Nephron (organoid): ENCODE measurements around the gene C16orf46.

ENCODE experiments used
- H3K27ac Mint-ChIP-seq, 3 experiments: 2 replicates each; pipeline ENCODE4 v1.8.0; 2020; ENCODE audit warnings: mixed read lengths in 3 of 3, mild to moderate bottlenecking in 2 of 3, moderate library complexity in 1 of 3
- H3K27me3 Mint-ChIP-seq: 2 replicates; pipeline ENCODE4 v1.8.0; 2021; ENCODE audit warnings: low read depth, mild to moderate bottlenecking, moderate library complexity, mixed read lengths
- H3K36me3 Mint-ChIP-seq: 2 replicates; pipeline ENCODE4 v1.8.0; 2020; ENCODE audit warnings: low read depth, mixed read lengths
- H3K4me1 Mint-ChIP-seq: 2 replicates; pipeline ENCODE4 v1.8.0; 2020; ENCODE audit warnings: mixed read lengths
- H3K4me3 Mint-ChIP-seq, 3 experiments: 2 replicates each; pipeline ENCODE4 v1.8.0; 2020; ENCODE audit warnings: mild to moderate bottlenecking in 3 of 3, mixed read lengths in 3 of 3, moderate library complexity in 2 of 3
- H3K9me3 Mint-ChIP-seq: 2 replicates; pipeline ENCODE4 v1.8.0; 2020; ENCODE audit warnings: mixed read lengths
- TF ChIP-seq, protein P1 (sequence below), 3 experiments: fragments of 200-600 bp; sonication (generic); IDR thresholded peaks; one replicate each; pipeline ENCODE4 v1.5.0; 2021; ENCODE audit warnings: antibody characterized with exemption in 3 of 3; ENCODE audit not compliant: unreplicated experiment in 3 of 3

The C16orf46 gene

DNA sequence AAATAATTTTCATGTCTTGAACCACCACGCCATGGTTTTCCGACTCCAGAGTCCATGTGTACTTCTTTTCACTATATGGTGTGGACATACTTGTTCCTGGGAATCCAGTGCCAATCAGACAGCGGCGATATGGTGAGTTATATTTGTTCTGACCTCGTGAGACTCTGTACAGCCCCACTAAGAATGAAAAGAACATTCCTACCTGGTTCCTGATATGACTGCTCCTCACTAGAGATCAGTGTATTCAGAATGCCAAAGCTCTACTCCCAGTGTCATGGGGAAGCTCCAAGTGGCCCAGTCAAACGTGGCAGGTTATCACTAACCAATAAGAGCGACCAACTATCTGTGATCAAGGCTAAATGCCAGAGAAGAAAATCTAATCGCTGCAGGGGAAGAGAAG is 6.1 kb downstream of the C16orf46 start:
- Mint-ChIP-seq H3K36me3 (no peaks in the 10 kb centered on the region), H3K27ac (no peak overlapping the region), H3K9me3 (no peaks in the 10 kb centered on the region), H3K4me1 (no peaks in the 10 kb centered on the region), H3K4me3 (no peak overlapping the region), H3K27me3 (no peaks in the 10 kb centered on the region)
- TF ChIP-seq, protein P1, sequence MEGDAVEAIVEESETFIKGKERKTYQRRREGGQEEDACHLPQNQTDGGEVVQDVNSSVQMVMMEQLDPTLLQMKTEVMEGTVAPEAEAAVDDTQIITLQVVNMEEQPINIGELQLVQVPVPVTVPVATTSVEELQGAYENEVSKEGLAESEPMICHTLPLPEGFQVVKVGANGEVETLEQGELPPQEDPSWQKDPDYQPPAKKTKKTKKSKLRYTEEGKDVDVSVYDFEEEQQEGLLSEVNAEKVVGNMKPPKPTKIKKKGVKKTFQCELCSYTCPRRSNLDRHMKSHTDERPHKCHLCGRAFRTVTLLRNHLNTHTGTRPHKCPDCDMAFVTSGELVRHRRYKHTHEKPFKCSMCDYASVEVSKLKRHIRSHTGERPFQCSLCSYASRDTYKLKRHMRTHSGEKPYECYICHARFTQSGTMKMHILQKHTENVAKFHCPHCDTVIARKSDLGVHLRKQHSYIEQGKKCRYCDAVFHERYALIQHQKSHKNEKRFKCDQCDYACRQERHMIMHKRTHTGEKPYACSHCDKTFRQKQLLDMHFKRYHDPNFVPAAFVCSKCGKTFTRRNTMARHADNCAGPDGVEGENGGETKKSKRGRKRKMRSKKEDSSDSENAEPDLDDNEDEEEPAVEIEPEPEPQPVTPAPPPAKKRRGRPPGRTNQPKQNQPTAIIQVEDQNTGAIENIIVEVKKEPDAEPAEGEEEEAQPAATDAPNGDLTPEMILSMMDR (IDR thresholded peaks at IDR 0.05; ENCODE audit: unreplicated experiment in 3 of 3) = no peak

GRCh38 chr16:81069063-81069462 is 8.0 kb downstream of the C16orf46 start:
- H3K27ac Mint-ChIP-seq = no peak overlapping the region
- no peaks in the 10 kb centered on the region for H3K4me1 Mint-ChIP-seq
- H3K9me3 Mint-ChIP-seq = no peaks in the 10 kb centered on the region
- H3K36me3 Mint-ChIP-seq = no peaks in the 10 kb centered on the region
- TF ChIP-seq, protein P1 (IDR thresholded peaks at IDR 0.05; ENCODE audit: unreplicated experiment in 3 of 3) = no peak
- H3K4me3 Mint-ChIP-seq = no peak overlapping the region
- H3K27me3 Mint-ChIP-seq = no peaks in the 10 kb centered on the region

DNA sequence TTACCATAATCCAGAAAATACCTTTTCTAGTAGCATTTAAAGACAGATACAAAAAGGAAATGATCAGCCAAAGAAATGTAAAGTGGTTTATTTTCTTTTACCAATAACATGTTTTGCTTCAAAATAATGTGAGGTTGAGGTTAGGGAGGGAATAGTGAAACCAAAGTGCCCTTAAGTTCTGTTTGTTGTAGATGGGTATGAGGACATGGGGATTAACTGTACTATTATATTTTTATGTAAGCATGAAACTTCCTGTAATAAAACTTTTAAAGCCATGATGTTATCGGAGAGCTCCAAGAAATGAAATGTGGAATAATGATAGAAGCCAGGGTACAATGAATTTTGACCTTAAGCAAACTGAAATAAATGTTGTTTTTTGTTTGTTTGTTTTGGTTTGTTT is 9.9 kb downstream of the C16orf46 start:
- H3K27ac Mint-ChIP-seq = no peak overlapping the region
- no peaks in the 10 kb centered on the region for H3K4me1 Mint-ChIP-seq
- H3K36me3 Mint-ChIP-seq = no peaks in the 10 kb centered on the region
- H3K9me3 Mint-ChIP-seq = no peaks in the 10 kb centered on the region
- TF ChIP-seq, protein P1 (IDR thresholded peaks at IDR 0.05; ENCODE audit: unreplicated experiment in 3 of 3) = no peak
- H3K4me3 Mint-ChIP-seq = no peak overlapping the region
- H3K27me3 Mint-ChIP-seq = no peaks in the 10 kb centered on the region

GRCh38 chr16:81066681-81067080 is 10.4 kb downstream of the C16orf46 start:
- Mint-ChIP-seq H3K27ac (no peak overlapping the region), H3K27me3 (no peaks in the 10 kb centered on the region), H3K9me3 (no peaks in the 10 kb centered on the region), H3K4me3 (no peak overlapping the region), H3K4me1 (no peaks in the 10 kb centered on the region), H3K36me3 (no peaks in the 10 kb centered on the region)
- TF ChIP-seq, protein P1 (IDR thresholded peaks at IDR 0.05; ENCODE audit: unreplicated experiment in 3 of 3) = no peak

GRCh38 chr16:81061871-81062608 is 15.0 kb downstream of the C16orf46 start:
- Mint-ChIP-seq H3K4me1 (no peaks in the 10 kb centered on the region), H3K9me3 (no peaks in the 10 kb centered on the region), H3K27me3 (no peaks in the 10 kb centered on the region), H3K36me3 (peaks cover 4% of the 10 kb centered on the region), H3K4me3 (no peak overlapping the region), H3K27ac (no peak overlapping the region)
- TF ChIP-seq, protein P1 (IDR thresholded peaks at IDR 0.05; ENCODE audit: unreplicated experiment in 3 of 3) = no peak

DNA sequence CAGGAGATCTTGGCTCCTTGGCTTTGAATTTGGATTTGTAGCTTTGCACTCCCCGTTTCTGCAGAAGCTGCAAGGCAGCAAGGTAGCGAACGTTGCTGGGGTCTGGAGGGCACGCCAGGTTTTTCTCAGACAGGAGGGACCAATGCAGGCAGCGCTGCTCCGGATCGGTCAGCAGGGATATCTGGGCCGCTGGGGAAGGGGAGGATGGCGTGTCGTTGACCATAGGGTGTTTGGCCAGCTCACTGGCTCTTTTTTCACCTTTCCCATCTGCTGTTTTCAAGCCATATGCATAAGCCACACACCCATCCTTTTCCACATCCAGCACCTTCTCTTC is 15.8 kb downstream of the C16orf46 start:
- no peaks in the 10 kb centered on the region for H3K27me3 Mint-ChIP-seq
- TF ChIP-seq, protein P1 (IDR thresholded peaks at IDR 0.05; ENCODE audit: unreplicated experiment in 3 of 3) = no peak
- no peak overlapping the region for H3K27ac Mint-ChIP-seq
- no peak overlapping the region for H3K4me3 Mint-ChIP-seq
- peaks cover 4% of the 10 kb centered on the region for H3K36me3 Mint-ChIP-seq
- no peaks in the 10 kb centered on the region for H3K4me1 Mint-ChIP-seq
- H3K9me3 Mint-ChIP-seq = no peaks in the 10 kb centered on the region
